ENCODE measurements around the gene DACH2.

The DACH2 gene

DNA sequence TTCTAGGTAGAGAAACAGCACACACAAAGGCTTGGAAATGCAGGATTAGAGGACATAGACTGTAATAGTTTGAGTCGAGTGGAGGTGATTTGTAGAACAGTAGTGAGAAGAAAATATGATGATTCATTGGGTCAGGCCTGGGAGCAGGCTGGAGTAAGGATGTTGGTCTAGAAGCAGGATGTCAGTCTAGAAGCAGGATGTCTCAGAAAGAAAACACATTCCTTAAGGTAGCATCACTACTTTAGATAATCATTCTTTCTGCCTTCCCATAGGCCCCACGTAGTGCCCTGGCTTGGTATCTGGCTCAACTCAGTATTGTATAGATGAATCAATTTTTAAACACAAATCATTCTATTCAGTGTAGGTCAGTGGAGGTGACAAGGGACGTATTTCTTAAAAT lies 11.2 kb upstream of the DACH2 start:
- Histone ChIP-seq H3F3A (ENCODE audit: insufficient read depth, low read length) (no peaks in the 10 kb centered on the region), H3K27me3 (ENCODE audit: insufficient read depth, low read length) (no peaks in the 10 kb centered on the region), H3K4me1 (ENCODE audit: insufficient read depth, low read length, severe bottlenecking) (no peaks in the 10 kb centered on the region), H3K27ac (ENCODE audit: low read depth, low read length, poor library complexity, severe bottlenecking) (no peak overlapping the region), H3K79me2 (ENCODE audit: insufficient read depth, low read length) (no peaks in the 10 kb centered on the region), H3K36me3 (ENCODE audit: insufficient read depth, low read length) (no peaks in the 10 kb centered on the region), H3K9me3 (ENCODE audit: low read length) (no peaks in the 10 kb centered on the region), H3K9ac (ENCODE audit: low read length) (no peak overlapping the region), H2AFZ (ENCODE audit: low read length) (no peak overlapping the region), H4K20me1 (ENCODE audit: insufficient read depth, low read length) (no peaks in the 10 kb centered on the region), H3K9me2 (ENCODE audit: low read depth, low read length) (no peaks in the 10 kb centered on the region), H3K4me3 (ENCODE audit: low read depth, low read length, poor library complexity, severe bottlenecking) (no peak overlapping the region), H3K4me2 (ENCODE audit: low read length) (no peak overlapping the region)
- TF ChIP-seq CTCF (IDR thresholded peaks at IDR 0.05; ENCODE audit: low read length) (no peak), EZH2 (IDR thresholded peaks at IDR 0.05; ENCODE audit: borderline replicate concordance, low read length) (no peak)

DNA sequence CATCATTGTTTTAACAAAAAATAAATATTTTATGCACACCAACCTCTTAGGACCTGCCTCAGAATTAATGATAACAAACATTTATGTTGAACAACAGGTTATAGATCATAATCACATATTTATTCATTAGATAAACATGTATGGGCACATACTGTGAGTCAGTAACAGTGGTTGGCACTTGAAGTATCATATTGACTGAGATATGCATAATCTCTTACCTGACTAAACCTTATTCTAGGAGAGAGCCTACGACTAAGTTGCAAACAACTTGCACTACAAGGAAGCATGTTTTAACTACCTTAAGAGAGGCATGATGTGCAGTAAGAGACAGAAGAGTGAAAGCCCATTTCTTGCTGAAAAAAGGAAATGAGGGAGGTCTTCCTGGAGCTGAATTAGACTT lies 6.5 kb upstream of the DACH2 start:
- no peak overlapping the region for H3K9ac ChIP-seq (ENCODE audit: low read length)
- H3K9me2 ChIP-seq (ENCODE audit: low read depth, low read length), result no peaks in the 10 kb centered on the region
- H4K20me1 ChIP-seq (ENCODE audit: insufficient read depth, low read length), result no peaks in the 10 kb centered on the region
- H3K27ac ChIP-seq (ENCODE audit: low read depth, low read length, poor library complexity, severe bottlenecking), result no peak overlapping the region
- H3F3A ChIP-seq (ENCODE audit: insufficient read depth, low read length), result no peaks in the 10 kb centered on the region
- no peaks in the 10 kb centered on the region for H3K27me3 ChIP-seq (ENCODE audit: insufficient read depth, low read length)
- H3K4me2 ChIP-seq (ENCODE audit: low read length), result no peak overlapping the region
- no peaks in the 10 kb centered on the region for H3K9me3 ChIP-seq (ENCODE audit: low read length)
- H3K4me3 ChIP-seq (ENCODE audit: low read depth, low read length, poor library complexity, severe bottlenecking), result no peak overlapping the region
- no peak for TF ChIP-seq EZH2 (IDR thresholded peaks at IDR 0.05; ENCODE audit: borderline replicate concordance, low read length)
- no peak for TF ChIP-seq CTCF (IDR thresholded peaks at IDR 0.05; ENCODE audit: low read length)
- H3K36me3 ChIP-seq (ENCODE audit: insufficient read depth, low read length), result no peaks in the 10 kb centered on the region
- H2AFZ ChIP-seq (ENCODE audit: low read length), result no peak overlapping the region
- H3K4me1 ChIP-seq (ENCODE audit: insufficient read depth, low read length, severe bottlenecking), result no peaks in the 10 kb centered on the region
- H3K79me2 ChIP-seq (ENCODE audit: insufficient read depth, low read length), result no peaks in the 10 kb centered on the region

GRCh38 chrX:86146102-86146501 lies 2.1 kb upstream of the DACH2 start:
- no peak overlapping the region for H2AFZ ChIP-seq (ENCODE audit: low read length)
- H3K27me3 ChIP-seq (ENCODE audit: insufficient read depth, low read length), result no peaks in the 10 kb centered on the region
- no peak overlapping the region for H3K4me2 ChIP-seq (ENCODE audit: low read length)
- no peaks in the 10 kb centered on the region for H3F3A ChIP-seq (ENCODE audit: insufficient read depth, low read length)
- no peaks in the 10 kb centered on the region for H3K9me3 ChIP-seq (ENCODE audit: low read length)
- H3K4me3 ChIP-seq (ENCODE audit: low read depth, low read length, poor library complexity, severe bottlenecking), result no peak overlapping the region
- TF ChIP-seq CTCF (IDR thresholded peaks at IDR 0.05; ENCODE audit: low read length), result no peak
- no peak for TF ChIP-seq EZH2 (IDR thresholded peaks at IDR 0.05; ENCODE audit: borderline replicate concordance, low read length)
- H3K4me1 ChIP-seq (ENCODE audit: insufficient read depth, low read length, severe bottlenecking), result no peaks in the 10 kb centered on the region
- H3K36me3 ChIP-seq (ENCODE audit: insufficient read depth, low read length), result no peaks in the 10 kb centered on the region
- no peaks in the 10 kb centered on the region for H4K20me1 ChIP-seq (ENCODE audit: insufficient read depth, low read length)
- H3K9ac ChIP-seq (ENCODE audit: low read length), result no peak overlapping the region
- no peaks in the 10 kb centered on the region for H3K9me2 ChIP-seq (ENCODE audit: low read depth, low read length)
- H3K79me2 ChIP-seq (ENCODE audit: insufficient read depth, low read length), result no peaks in the 10 kb centered on the region
- H3K27ac ChIP-seq (ENCODE audit: low read depth, low read length, poor library complexity, severe bottlenecking), result no peak overlapping the region

Data from OCI-LY1 (cell line).